Loucy (cell line): ENCODE measurements around the gene NLGN1.

Source experiments
- EZH2phosphoT487 ChIP-seq: fragments of 200-600 bp; IDR thresholded peaks from 2 replicates; pipeline ENCODE4 v1.6.1; 2018; ENCODE audit warnings: antibody characterized with exemption, mild to moderate bottlenecking, moderate library complexity, borderline replicate concordance
- TF ChIP-seq, protein P1 (sequence below): fragments of 200-600 bp; sonication (generic); conservative IDR thresholded peaks from 2 replicates; pipeline ENCODE4 v1.5.1; 2014; ENCODE audit warnings: mild to moderate bottlenecking, antibody characterized with exemption, low read length

DNA sequence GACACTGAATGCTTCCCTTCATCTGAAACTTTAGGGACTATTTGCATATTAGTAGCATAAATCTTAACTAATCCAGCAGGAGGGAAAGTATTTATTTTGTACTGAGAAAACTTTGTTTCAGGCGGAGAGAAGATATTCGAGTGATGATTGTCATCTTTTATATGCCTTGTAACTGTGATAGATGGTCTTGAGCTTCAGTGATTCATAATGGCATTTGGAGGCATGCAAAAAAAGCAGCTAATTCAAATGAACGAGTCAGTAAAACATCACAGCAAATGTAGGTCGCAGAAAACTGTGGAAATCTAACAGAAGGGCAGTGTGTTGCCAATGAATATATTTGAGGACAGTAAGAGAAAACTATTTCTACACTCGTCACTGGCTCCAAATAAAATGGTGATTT is 817.9 kb downstream of the NLGN1 start:
- TF ChIP-seq, protein P1, sequence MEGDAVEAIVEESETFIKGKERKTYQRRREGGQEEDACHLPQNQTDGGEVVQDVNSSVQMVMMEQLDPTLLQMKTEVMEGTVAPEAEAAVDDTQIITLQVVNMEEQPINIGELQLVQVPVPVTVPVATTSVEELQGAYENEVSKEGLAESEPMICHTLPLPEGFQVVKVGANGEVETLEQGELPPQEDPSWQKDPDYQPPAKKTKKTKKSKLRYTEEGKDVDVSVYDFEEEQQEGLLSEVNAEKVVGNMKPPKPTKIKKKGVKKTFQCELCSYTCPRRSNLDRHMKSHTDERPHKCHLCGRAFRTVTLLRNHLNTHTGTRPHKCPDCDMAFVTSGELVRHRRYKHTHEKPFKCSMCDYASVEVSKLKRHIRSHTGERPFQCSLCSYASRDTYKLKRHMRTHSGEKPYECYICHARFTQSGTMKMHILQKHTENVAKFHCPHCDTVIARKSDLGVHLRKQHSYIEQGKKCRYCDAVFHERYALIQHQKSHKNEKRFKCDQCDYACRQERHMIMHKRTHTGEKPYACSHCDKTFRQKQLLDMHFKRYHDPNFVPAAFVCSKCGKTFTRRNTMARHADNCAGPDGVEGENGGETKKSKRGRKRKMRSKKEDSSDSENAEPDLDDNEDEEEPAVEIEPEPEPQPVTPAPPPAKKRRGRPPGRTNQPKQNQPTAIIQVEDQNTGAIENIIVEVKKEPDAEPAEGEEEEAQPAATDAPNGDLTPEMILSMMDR = no peak
- TF ChIP-seq EZH2phosphoT487 = no peak
